Forelimb muscle (tissue), 1 donor: Measurements from ENCODE around the gene ASPHD2. TPM values are rescaled to one million over a fixed set of nuclear protein-coding genes. Genes with fewer than 3 reads are reported as not detected.
A peak's percentile ranks its signal among the peaks of the same experiment; 100 is the strongest.

Experiments used
- DNase-seq: peaks from one replicate; pipeline ENCODE4 v3.0.0-alpha.2; 2013; ENCODE audit warnings: low read depth
- polyA plus RNA-seq: library from polyadenylated mRNA; unstranded; fragments of 120-200 nt; gene quantifications from one replicate; pipeline ENCODE4 v1.2.1, GENCODE V29; 2013; ENCODE audit not compliant: insufficient read length

ASPHD2 gene
- polyA plus RNA-seq, 1 donor = 1.0 TPM

DNA sequence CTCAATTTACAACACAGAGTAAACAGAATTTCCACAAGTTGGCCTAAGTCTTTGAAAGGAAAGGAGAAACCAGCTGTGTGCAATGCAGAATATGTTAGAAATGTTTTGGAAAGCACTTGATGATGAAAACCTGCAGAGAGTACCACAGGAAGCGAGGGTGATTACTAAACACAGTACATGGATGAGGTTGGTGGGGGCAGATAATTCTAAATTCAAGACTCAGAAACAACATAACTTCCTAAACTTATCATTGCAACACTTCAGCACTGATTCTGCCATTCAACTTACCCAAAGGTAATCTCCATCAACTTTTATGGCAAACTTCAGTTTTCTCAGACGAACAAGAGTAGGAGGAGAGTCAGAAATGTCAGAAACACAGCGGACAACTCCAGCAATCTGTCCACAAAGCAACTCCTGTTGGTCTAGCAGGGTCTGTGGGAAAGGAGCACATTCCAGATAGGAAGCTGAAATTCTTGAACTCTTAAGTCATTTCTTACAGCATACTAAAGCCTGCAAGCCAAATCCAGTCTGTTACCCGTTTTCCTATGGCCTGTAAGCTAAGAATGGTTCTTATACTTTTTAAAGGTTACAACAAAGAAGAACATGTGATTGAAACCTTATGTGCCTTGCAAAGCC is 47.8 kb downstream of the ASPHD2 start:
- no peak for DNase-seq

DNA sequence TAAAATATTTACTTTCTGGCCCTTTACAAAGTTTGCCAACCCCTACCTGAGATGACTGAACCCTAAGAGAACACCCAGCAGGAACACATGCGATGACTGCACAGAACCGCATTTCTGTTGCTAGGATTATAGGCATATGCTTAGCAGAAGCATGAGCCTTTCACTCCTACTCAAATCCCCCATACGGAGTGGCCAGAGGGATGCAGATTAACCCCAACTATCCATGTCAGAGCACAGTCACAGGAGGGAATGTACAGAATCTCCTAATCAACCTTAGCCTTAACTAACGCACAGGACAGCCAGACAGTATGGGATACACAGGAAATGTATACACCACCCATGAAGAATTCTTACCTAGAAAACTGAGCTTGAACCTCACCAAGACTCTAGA is 48.3 kb downstream of the ASPHD2 start:
- no peak for DNase-seq

DNA sequence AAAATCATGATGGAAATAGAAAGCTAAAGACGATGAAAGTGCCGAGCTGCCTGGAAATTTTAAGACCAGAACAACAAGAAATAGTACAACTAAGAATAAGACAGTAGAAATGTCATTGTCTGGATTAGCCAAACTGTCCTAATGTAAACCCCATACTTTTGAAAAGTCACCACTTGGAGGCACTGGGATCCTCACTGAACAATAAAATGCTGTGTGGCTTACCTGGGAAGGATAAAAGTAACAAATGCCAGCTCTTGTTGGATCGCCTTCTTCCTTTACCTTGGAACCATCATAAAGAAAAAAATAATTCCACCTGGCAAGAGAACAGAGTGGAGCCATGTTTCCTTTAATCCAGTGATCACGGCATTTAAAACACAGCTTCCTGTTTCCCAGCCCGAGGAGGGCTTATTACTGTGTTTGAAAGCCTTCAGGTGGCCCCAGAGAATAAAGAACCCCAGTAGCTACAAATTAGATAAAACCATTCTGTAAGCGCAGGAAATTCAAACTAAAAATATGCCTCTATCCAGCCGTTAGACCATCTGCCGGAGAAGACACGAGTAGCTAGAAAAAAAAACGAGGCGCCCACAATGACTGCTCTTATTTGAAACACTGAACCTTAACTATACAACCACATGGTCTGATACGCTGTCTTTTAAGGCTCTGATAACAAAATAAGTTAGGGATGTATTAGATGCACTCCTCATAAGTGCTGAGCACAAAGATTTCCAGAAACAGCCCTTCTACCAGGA is 50.2 kb downstream of the ASPHD2 start:
- no peak for DNase-seq

GRCh38 chr22:26479792-26480610 is 50.9 kb downstream of the ASPHD2 start:
- no peak for DNase-seq

GRCh38 chr22:26480611-26480932 is 51.5 kb downstream of the ASPHD2 start:
- DNase-seq = no peak

GRCh38 chr22:26481112-26481693 is 52.1 kb downstream of the ASPHD2 start:
- DNase-seq = no peak

GRCh38 chr22:26481694-26482093 is 52.6 kb downstream of the ASPHD2 start:
- no peak for DNase-seq

GRCh38 chr22:26482161-26482560 is 53.1 kb downstream of the ASPHD2 start:
- no peak for DNase-seq

DNA sequence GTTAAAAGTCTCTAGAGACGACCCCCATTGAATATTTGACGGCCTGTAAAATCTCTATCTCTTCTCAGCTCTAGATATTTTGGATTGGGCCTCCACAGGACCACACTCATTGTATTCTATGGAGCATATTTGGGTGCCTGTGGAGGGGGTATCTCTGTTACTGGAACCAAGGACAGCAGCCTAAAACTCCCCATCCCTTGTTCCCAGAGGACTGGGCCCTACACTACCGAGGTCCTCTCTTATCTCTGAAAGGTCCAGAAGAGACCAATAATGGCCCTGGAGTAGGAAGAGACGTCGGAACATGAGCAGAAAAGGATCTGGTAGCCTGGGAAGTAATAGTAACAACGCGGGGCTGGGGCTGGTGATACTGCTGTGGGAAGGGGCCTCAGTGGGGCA is 54.0 kb downstream of the ASPHD2 start:
- DNase-seq = no peak

GRCh38 chr22:26483439-26484359 is 54.6 kb downstream of the ASPHD2 start, which contains the start of the genes HPS4 and SRRD:
Gene HPS4 (minus strand): TSS chr22:26483783. CDS start chr22:26481762, 2,021 bp downstream.
Gene SRRD (plus strand): TSS chr22:26483877. CDS start chr22:26483891, 14 bp downstream.
- DNase-seq = peak; percentile 75

DNA sequence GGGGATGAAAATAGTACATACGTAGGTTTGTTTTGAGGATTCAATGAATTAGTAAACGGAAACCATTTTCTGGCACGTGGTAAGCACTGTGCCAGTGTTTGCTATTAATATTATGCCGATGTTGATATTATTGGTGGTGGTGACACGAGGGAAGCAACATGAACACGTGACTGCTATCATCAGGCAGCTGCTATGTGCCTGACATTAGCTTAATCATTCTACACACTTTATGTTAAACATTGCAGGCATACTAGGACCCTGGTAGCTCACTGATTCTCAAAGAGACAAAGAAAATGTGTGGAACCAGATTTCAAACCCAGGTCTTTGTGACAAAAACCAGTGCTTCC is 55.3 kb downstream of the ASPHD2 start:
- no peak for DNase-seq

DNA sequence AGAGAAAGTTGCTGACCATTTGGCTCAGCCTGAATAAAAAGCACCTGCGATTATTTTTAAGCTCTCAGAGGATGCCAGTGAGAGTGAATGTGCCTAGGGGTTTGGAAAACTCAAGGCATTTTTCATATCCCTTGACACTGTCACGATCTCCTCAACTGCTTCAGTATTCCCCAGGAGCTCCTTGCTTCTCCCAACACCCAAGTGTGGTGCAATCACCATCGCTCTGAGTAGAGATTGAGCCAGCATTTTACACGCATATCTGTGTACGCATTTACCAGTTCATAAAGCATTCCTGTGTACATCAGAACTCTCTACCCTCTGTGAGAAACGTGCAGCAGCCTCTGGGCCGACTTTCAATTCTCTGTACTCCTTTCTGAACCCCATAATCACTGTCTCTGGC is 56.0 kb downstream of the ASPHD2 start:
- DNase-seq = no peak

DNA sequence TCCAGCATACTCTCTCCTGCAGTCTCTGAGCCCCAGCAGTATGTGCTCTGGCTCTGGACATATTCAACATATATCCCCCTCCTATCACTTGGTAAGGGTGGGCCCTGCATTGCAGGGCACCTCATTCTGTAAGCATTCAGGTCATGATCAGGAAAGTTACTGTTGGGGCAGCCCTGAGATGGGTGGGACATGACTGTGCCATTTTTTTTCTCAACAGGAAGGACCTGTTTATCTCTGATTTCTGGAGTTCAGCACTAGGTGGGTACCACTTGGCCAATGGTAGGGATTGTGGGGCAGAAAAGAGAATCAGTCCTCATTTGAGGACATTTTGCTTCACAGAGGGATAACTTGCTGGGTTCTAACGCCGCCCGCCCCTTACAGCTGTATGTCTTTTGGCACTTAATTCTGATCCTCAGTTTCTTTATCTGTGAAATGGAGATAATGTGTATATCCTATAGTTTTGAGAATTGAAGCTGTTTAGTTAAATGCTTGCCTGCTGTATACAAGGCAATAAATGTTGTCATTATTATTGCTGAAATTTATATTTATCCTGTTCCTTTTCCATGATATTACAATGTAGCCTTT is 56.8 kb downstream of the ASPHD2 start:
- DNase-seq = no peak

GRCh38 chr22:26486394-26486793 is 57.3 kb downstream of the ASPHD2 start:
- DNase-seq = no peak

GRCh38 chr22:26487996-26488395 is 58.9 kb downstream of the ASPHD2 start:
- no peak for DNase-seq

- no peak for DNase-seq
Measured at GRCh38 chr22:26489447-26490036, 60.5 kb downstream of the ASPHD2 start.

DNA sequence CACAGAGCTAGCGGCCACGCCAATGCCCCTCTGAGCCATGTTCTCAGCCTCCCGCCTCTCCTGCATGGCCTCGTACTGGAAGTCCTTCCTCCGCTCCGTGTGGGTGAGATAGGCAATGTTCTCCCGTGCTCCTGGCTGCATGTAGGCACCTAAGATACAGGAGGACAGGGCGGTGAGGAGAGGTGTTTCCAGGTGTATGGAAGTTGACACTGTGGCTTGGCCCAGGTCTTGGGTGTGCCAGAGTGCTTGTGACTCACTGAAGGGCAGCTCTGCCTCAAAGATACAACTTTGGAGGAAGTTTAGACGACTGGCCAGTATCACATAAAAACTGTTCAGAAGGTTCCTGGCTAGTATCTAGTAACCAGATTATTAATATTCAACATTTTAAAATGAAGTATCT is 63.2 kb downstream of the ASPHD2 start:
- DNase-seq = no peak

DNA sequence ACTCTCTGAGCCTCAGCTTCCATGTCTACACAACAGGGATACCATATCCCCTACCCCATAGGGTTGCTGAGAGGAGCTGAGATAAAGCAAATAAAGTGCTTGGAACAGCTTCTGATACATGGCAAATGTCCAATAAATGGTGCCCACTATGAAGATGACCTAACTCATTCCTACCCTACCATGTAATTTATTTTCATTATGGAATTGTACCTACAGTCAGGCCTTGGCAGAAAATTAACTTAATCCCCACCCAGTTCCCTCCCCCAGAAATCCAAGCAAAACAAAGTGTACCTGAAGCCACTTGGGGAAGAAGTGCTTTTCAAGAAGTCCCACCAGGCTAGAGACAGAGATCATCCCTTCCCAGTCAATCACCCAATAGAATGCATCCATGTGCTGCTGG is 65.4 kb downstream of the ASPHD2 start:
- DNase-seq = no peak
